CD14-positive monocyte (primary cell): ENCODE data around the gene ADAT1. TPM values are rescaled to one million over a fixed set of nuclear protein-coding genes. Genes with fewer than 3 reads are reported as not detected.
A peak's percentile ranks its signal among the peaks of the same experiment; 100 is the strongest.

Experiments
- DNase-seq, 3 donors: peaks; one replicate each; pipeline ENCODE4 v3.0.0-alpha.2; 2011 to 2022
- H2AFZ ChIP-seq: 2 replicates; pipeline ENCODE4 v1.6.0; 2012; ENCODE audit warnings: mild to moderate bottlenecking, low read depth, low read length, inconsistent platforms; ENCODE audit not compliant: insufficient read depth, poor library complexity, severe bottlenecking
- H3K27ac ChIP-seq, 2 donors: 1 replicate in 1 of 2; 2 replicates in 1 of 2; pipeline ENCODE4 v1.5.1; 2012 to 2013; ENCODE audit warnings: low read length in 2 of 2, control low read depth in 1 of 2, inconsistent platforms in 1 of 2, low read depth in 1 of 2, mild to moderate bottlenecking in 1 of 2
- H3K27me3 ChIP-seq, 2 donors: one replicate each; pipeline versions ENCODE4 v1.6.0 to v1.6.1; 2011 to 2013; ENCODE audit warnings: low read length in 2 of 2; ENCODE audit not compliant: control insufficient read depth in 2 of 2, insufficient read depth in 2 of 2
- H3K36me3 ChIP-seq, 2 donors: replicated peaks in 1 of 2; 1 replicate in 1 of 2; 2 replicates in 1 of 2; pipeline versions ENCODE4 v1.5.1 to v1.6.1; 2012 to 2013; ENCODE audit warnings: low read length in 2 of 2, control low read depth in 1 of 2, inconsistent platforms in 1 of 2, mild to moderate bottlenecking in 1 of 2; ENCODE audit not compliant: insufficient read depth in 2 of 2, control insufficient read depth in 1 of 2
- H3K4me1 ChIP-seq, 2 donors: 1 replicate in 1 of 2; 2 replicates in 1 of 2; pipeline versions ENCODE4 v1.5.1 to v1.6.1; 2012 to 2013; ENCODE audit warnings: low read length in 2 of 2, control low read depth in 1 of 2, inconsistent platforms in 1 of 2, mild to moderate bottlenecking in 1 of 2, moderate library complexity in 1 of 2; ENCODE audit not compliant: insufficient read depth in 2 of 2, control insufficient read depth in 1 of 2
- H3K4me2 ChIP-seq: replicated peaks from 2 replicates; pipeline ENCODE3; 2012; ENCODE audit warnings: low read length, moderate library complexity, mild to moderate bottlenecking; ENCODE audit not compliant: poor library complexity, severe bottlenecking; ENCODE audit errors: extremely low read depth
- H3K4me3 ChIP-seq, 3 experiments: fragments of 200-600 bp in 1 of 3; sonication (generic) in 1 of 3; replicated peaks in 1 of 3; 1 replicate in 2 of 3; 2 replicates in 1 of 3; pipeline ENCODE4 v1.5.1; 2011 to 2013; ENCODE audit warnings: low read length in 3 of 3, mild to moderate bottlenecking in 3 of 3, control low read depth in 2 of 3, low read depth in 2 of 3, inconsistent platforms in 1 of 3, moderate library complexity in 1 of 3
- H3K79me2 ChIP-seq: 2 replicates; pipeline ENCODE4 v1.6.0; 2012; ENCODE audit warnings: mild to moderate bottlenecking, control low read depth, inconsistent platforms, low read length, moderate library complexity; ENCODE audit not compliant: insufficient read depth
- H3K9ac ChIP-seq: 2 replicates; pipeline ENCODE4 v1.6.0; 2017; ENCODE audit warnings: low read length, mild to moderate bottlenecking; ENCODE audit not compliant: insufficient read depth, poor library complexity, severe bottlenecking
- H3K9me3 ChIP-seq, 2 donors: replicated peaks in 1 of 2; 1 replicate in 1 of 2; 2 replicates in 1 of 2; pipeline versions ENCODE4 v1.5.1 to v1.6.1; 2012 to 2013; ENCODE audit warnings: low read length in 2 of 2, control low read depth in 1 of 2; ENCODE audit not compliant: control insufficient read depth in 1 of 2, insufficient read depth in 1 of 2
- H4K20me1 ChIP-seq: 2 replicates; pipeline ENCODE4 v1.6.0; 2012; ENCODE audit warnings: mild to moderate bottlenecking, low read length, control low read depth, moderate library complexity; ENCODE audit not compliant: insufficient read depth
- H3K27ac Mint-ChIP-seq, 7 donors: one replicate each; pipeline ENCODE4 v1.8.0; 2020; ENCODE audit warnings: mild to moderate bottlenecking in 7 of 7, mixed read lengths in 7 of 7, moderate library complexity in 6 of 7, inconsistent platforms in 2 of 7
- H3K27me3 Mint-ChIP-seq, 3 donors: one replicate each; pipeline ENCODE4 v1.8.0; 2021 to 2022; ENCODE audit warnings: low read depth in 3 of 3, mild to moderate bottlenecking in 3 of 3, mixed read lengths in 3 of 3, moderate library complexity in 3 of 3, inconsistent platforms in 1 of 3
- H3K36me3 Mint-ChIP-seq, 2 donors: one replicate each; pipeline ENCODE4 v1.8.0; 2020; ENCODE audit warnings: mixed read lengths in 2 of 2, inconsistent platforms in 1 of 2, mild to moderate bottlenecking in 1 of 2
- H3K4me1 Mint-ChIP-seq: one replicate; pipeline ENCODE4 v1.8.0; 2020; ENCODE audit warnings: mild to moderate bottlenecking, mixed read lengths
- H3K4me3 Mint-ChIP-seq, 2 donors: one replicate each; pipeline ENCODE4 v1.8.0; 2020; ENCODE audit warnings: mild to moderate bottlenecking in 2 of 2, mixed read lengths in 2 of 2, moderate library complexity in 1 of 2
- H3K9me3 Mint-ChIP-seq, 7 donors: one replicate each; pipeline ENCODE4 v1.8.0; 2020 to 2022; ENCODE audit warnings: mixed read lengths in 7 of 7, mild to moderate bottlenecking in 6 of 7, moderate library complexity in 6 of 7, inconsistent platforms in 2 of 7
- CTCF ChIP-seq: fragments of 200-600 bp; IDR thresholded peaks from one replicate; pipeline ENCODE4 v1.8.0; 2022; ENCODE audit warnings: antibody characterized with exemption, mild to moderate bottlenecking
- WGBS: methylation state at CpG from one replicate; pipeline ENCODE4 v1.1.5; 2013; ENCODE audit warnings: missing lambda C conversion rate; ENCODE audit not compliant: insufficient coverage; 5-methylcytosine and 5-hydroxymethylcytosine counted together
- intact Hi-C, 2 donors: fragments of 100-400 bp; cut with micrococcal nuclease; formaldehyde crosslinking; loops; one replicate each; pipeline versions ENCODE4 v1.15.0 to v1.15.1; 2023
- polyA plus RNA-seq, 3 donors: library from polyadenylated mRNA; depleted of rRNA in 1 of 3; unstranded in 2 of 3; stranded (reverse) in 1 of 3; fragments of 300-500 nt in 2 of 3; fragments of >200 nt in 1 of 3; fragmentation: Illumina TruSeq in 2 of 3; gene quantifications; 1 replicate in 2 of 3; 2 replicates in 1 of 3; pipeline ENCODE4 v1.2.3, GENCODE V29; 2012 to 2021

ADAT1 gene
- polyA plus RNA-seq, 3 donors: 16.8 to 18.9 (median 17.8) TPM

- peak overlapping the region in 1 of 7 donors; percentile 66 for H3K27ac Mint-ChIP-seq
- H3K4me1 Mint-ChIP-seq: peaks cover 44% of the 10 kb centered on the region
These were observed 50.1 kb downstream of the ADAT1 start for GRCh38 chr16:75572864-75573542.

More at GRCh38 chr16:75572864-75573542, 50.1 kb downstream of the ADAT1 start:
- H3K4me2 ChIP-seq: no peak overlapping the region
- no peak overlapping the region for H2AFZ ChIP-seq
- H3K4me1 ChIP-seq: peaks cover 21 to 32% of the 10 kb centered on the region in 2 donors
- DNase-seq: no peak
- no peaks in the 10 kb centered on the region for H3K9me3 ChIP-seq
- peaks cover 74 to 84% of the 10 kb centered on the region in 2 donors for H3K36me3 Mint-ChIP-seq
- no peaks in the 10 kb centered on the region for H3K27me3 ChIP-seq
- H3K4me3 ChIP-seq: no peak overlapping the region
- H3K36me3 ChIP-seq: peaks cover 69 to 95% of the 10 kb centered on the region in 2 donors
- H4K20me1 ChIP-seq: peaks cover 84% of the 10 kb centered on the region
- intact Hi-C loops: no loop called here
- TF ChIP-seq CTCF: no peak
- H3K9me3 Mint-ChIP-seq: no peaks in the 10 kb centered on the region
- no peaks in the 10 kb centered on the region for H3K27me3 Mint-ChIP-seq
- H3K79me2 ChIP-seq: peaks cover 25% of the 10 kb centered on the region
- H3K4me3 Mint-ChIP-seq: no peak overlapping the region
- WGBS: 50% methylated on average over 2 of the region's 3 CpGs
- H3K27ac ChIP-seq: peak overlapping the region in 1 of 2 donors; percentile 4
- H3K9ac ChIP-seq: no peak overlapping the region
